ENCODE data around the gene NAV3. TPM values are rescaled to one million over a fixed set of nuclear protein-coding genes. Genes with fewer than 3 reads are reported as not detected.

NAV3 gene
- total RNA-seq, 2 donors from 2014 or later = 0.20 to 1.9 TPM

- Mint-ChIP-seq H3K27me3 (ENCODE audit: insufficient read depth) (no peaks in the 10 kb centered on the region), H3K27ac (no peak overlapping the region), H3K4me3 (no peak overlapping the region), H3K4me1 (no peaks in the 10 kb centered on the region), H3K36me3 (ENCODE audit: low read depth) (no peaks in the 10 kb centered on the region), H3K9me3 (no peaks in the 10 kb centered on the region)
- WGBS, 2 experiments (ENCODE audit: insufficient coverage in 1 of 2, insufficient read length in 1 of 2) = 76 to 90% methylated on average over 8 to 12 of the region's 12 CpGs
- no peak overlapping the region for H3K4me3 ChIP-seq (ENCODE audit: low read length)
- H3K9me3 ChIP-seq (ENCODE audit: control insufficient read depth, low read length) = no peaks in the 10 kb centered on the region
- TF ChIP-seq CTCF (conservative IDR thresholded peaks at IDR 0.05) = no peak
- DNase-seq = no peak
- H3K4me1 ChIP-seq (ENCODE audit: control insufficient read depth, insufficient read depth, low read length) = no peaks in the 10 kb centered on the region
- peak overlapping the region; percentile 84 for H3K27ac ChIP-seq (ENCODE audit: low read depth, low read length)
- no peaks in the 10 kb centered on the region for H3K36me3 ChIP-seq (ENCODE audit: control insufficient read depth, insufficient read depth, low read length)
- no peaks in the 10 kb centered on the region for H3K27me3 ChIP-seq (ENCODE audit: control insufficient read depth, insufficient read depth, low read length, poor library complexity, severe bottlenecking)
- no peak overlapping the region for H3K9ac ChIP-seq (ENCODE audit: extremely low read depth, low read length, poor library complexity, severe bottlenecking)
These were observed 379.3 kb downstream of the NAV3 start for GRCh38 chr12:78209846-78210505.

- no peak overlapping the region for H3K4me3 ChIP-seq (ENCODE audit: low read length)
- H3K27me3 ChIP-seq (ENCODE audit: control insufficient read depth, insufficient read depth, low read length, poor library complexity, severe bottlenecking) = no peaks in the 10 kb centered on the region
- Mint-ChIP-seq H3K36me3 (ENCODE audit: low read depth) (no peaks in the 10 kb centered on the region), H3K9me3 (no peaks in the 10 kb centered on the region), H3K4me1 (no peaks in the 10 kb centered on the region), H3K27ac (no peak overlapping the region), H3K4me3 (no peak overlapping the region), H3K27me3 (ENCODE audit: insufficient read depth) (no peaks in the 10 kb centered on the region)
- 83 to 100% methylated on average over 1 of the region's 1 CpG for WGBS, 2 experiments (ENCODE audit: insufficient coverage in 1 of 2, insufficient read length in 1 of 2)
- DNase-seq = no peak
- H3K27ac ChIP-seq (ENCODE audit: low read depth, low read length) = peak overlapping the region; percentile 84
- H3K36me3 ChIP-seq (ENCODE audit: control insufficient read depth, insufficient read depth, low read length) = no peaks in the 10 kb centered on the region
- no peaks in the 10 kb centered on the region for H3K4me1 ChIP-seq (ENCODE audit: control insufficient read depth, insufficient read depth, low read length)
- TF ChIP-seq CTCF (conservative IDR thresholded peaks at IDR 0.05) = no peak
- H3K9ac ChIP-seq (ENCODE audit: extremely low read depth, low read length, poor library complexity, severe bottlenecking) = no peak overlapping the region
- H3K9me3 ChIP-seq (ENCODE audit: control insufficient read depth, low read length) = no peaks in the 10 kb centered on the region
These were observed 379.8 kb downstream of the NAV3 start for GRCh38 chr12:78210506-78210860.

- Mint-ChIP-seq H3K27me3 (ENCODE audit: insufficient read depth) (no peaks in the 10 kb centered on the region), H3K4me3 (no peak overlapping the region), H3K9me3 (no peaks in the 10 kb centered on the region), H3K4me1 (no peaks in the 10 kb centered on the region), H3K36me3 (ENCODE audit: low read depth) (no peaks in the 10 kb centered on the region), H3K27ac (no peak overlapping the region)
- Histone ChIP-seq H3K9me3 (ENCODE audit: control insufficient read depth, low read length) (no peaks in the 10 kb centered on the region), H3K9ac (ENCODE audit: extremely low read depth, low read length, poor library complexity, severe bottlenecking) (no peak overlapping the region), H3K36me3 (ENCODE audit: control insufficient read depth, insufficient read depth, low read length) (no peaks in the 10 kb centered on the region), H3K4me3 (ENCODE audit: low read length) (no peak overlapping the region), H3K27me3 (ENCODE audit: control insufficient read depth, insufficient read depth, low read length, poor library complexity, severe bottlenecking) (no peaks in the 10 kb centered on the region), H3K27ac (ENCODE audit: low read depth, low read length) (peak overlapping the region; percentile 84), H3K4me1 (ENCODE audit: control insufficient read depth, insufficient read depth, low read length) (no peaks in the 10 kb centered on the region)
- TF ChIP-seq CTCF (conservative IDR thresholded peaks at IDR 0.05) = no peak
- WGBS, 2 experiments (ENCODE audit: insufficient coverage in 1 of 2, insufficient read length in 1 of 2) = 93 to 100% methylated on average over 1 to 4 of the region's 4 CpGs
- DNase-seq = no peak
These were observed 380.2 kb downstream of the NAV3 start for GRCh38 chr12:78210894-78211302.
